GM19324 (cell line): ENCODE results near the gene NDUFB1.
A peak's percentile ranks its signal among the peaks of the same experiment; 100 is the strongest.

Experiments
- ATAC-seq: cut with Tn5 transposase; IDR thresholded peaks from one replicate; pipeline ENCODE4 v1.9.1; 2021; ENCODE audit warnings: mild to moderate bottlenecking, moderate library complexity; ENCODE audit not compliant: unreplicated experiment, low FRiP score

The NDUFB1 gene

GRCh38 chr14:92121670-92122350 lies at the start of gene NDUFB1, which contains the start of gene CPSF2:
Gene NDUFB1, minus strand, starts transcription at chr14:92121706. Its CDS starts 4,069 bp downstream, at chr14:92117637.
Gene CPSF2, plus strand, starts transcription at chr14:92121969. Its CDS starts 9,016 bp downstream, at chr14:92130985.
- peak; percentile 92 for ATAC-seq

- no peak for ATAC-seq
Observed at GRCh38 chr14:92164958-92165357, 43.5 kb upstream of the NDUFB1 start.

- ATAC-seq, result no peak
Observed at GRCh38 chr14:92161521-92161920, 40.0 kb upstream of the NDUFB1 start.

GRCh38 chr14:92160619-92161018 lies 39.1 kb upstream of the NDUFB1 start:
- ATAC-seq, result no peak

GRCh38 chr14:92154283-92154942 lies 32.9 kb upstream of the NDUFB1 start:
- no peak for ATAC-seq

- no peak for ATAC-seq
Observed at GRCh38 chr14:92153581-92153980, 32.1 kb upstream of the NDUFB1 start.

- ATAC-seq, result no peak
Observed at GRCh38 chr14:92144708-92145107, 23.2 kb upstream of the NDUFB1 start.

GRCh38 chr14:92143962-92144361 lies 22.5 kb upstream of the NDUFB1 start:
- no peak for ATAC-seq

- ATAC-seq, result no peak
Observed at GRCh38 chr14:92143309-92143708, 21.8 kb upstream of the NDUFB1 start.

GRCh38 chr14:92135269-92135668 lies 13.8 kb upstream of the NDUFB1 start:
- ATAC-seq, result no peak

GRCh38 chr14:92134456-92134855 lies 12.9 kb upstream of the NDUFB1 start:
- ATAC-seq, result no peak

GRCh38 chr14:92122761-92123160 lies 1.3 kb upstream of the NDUFB1 start:
- ATAC-seq, result no peak

- ATAC-seq, result peak; percentile 13
Observed at GRCh38 chr14:92122351-92122677, 808 bp upstream of the NDUFB1 start.

GRCh38 chr14:92121207-92121669 lies 268 bp downstream of the NDUFB1 start:
- peak; percentile 12 for ATAC-seq

- ATAC-seq, result no peak
Observed at GRCh38 chr14:92109490-92109889, 12.0 kb downstream of the NDUFB1 start.

GRCh38 chr14:92108345-92109254 lies 12.9 kb downstream of the NDUFB1 start:
- no peak for ATAC-seq

GRCh38 chr14:92106143-92106926 lies 15.2 kb downstream of the NDUFB1 start, which contains the start of gene ATXN3:
Gene ATXN3, minus strand, starts transcription at chr14:92106582. Its CDS starts 30 bp downstream, at chr14:92106552.
- peak; percentile 91 for ATAC-seq

- peak; percentile 5 for ATAC-seq
Observed at GRCh38 chr14:92105893-92106142, 15.7 kb downstream of the NDUFB1 start.

- no peak for ATAC-seq
Observed at GRCh38 chr14:92105073-92105892, 16.2 kb downstream of the NDUFB1 start.
